Islet precursor cell (in vitro differentiated cells): Measurements from ENCODE around the gene USO1.
"Not testable (repeated sequence)": the region's sequence is repeated elsewhere in the genome, so short reads cannot be mapped to it uniquely, and the experiment has no call there.

Source experiments
- DNase-seq: peaks from one replicate; pipeline ENCODE4 v3.0.0-alpha.2; 2018

The USO1 gene, protein sequence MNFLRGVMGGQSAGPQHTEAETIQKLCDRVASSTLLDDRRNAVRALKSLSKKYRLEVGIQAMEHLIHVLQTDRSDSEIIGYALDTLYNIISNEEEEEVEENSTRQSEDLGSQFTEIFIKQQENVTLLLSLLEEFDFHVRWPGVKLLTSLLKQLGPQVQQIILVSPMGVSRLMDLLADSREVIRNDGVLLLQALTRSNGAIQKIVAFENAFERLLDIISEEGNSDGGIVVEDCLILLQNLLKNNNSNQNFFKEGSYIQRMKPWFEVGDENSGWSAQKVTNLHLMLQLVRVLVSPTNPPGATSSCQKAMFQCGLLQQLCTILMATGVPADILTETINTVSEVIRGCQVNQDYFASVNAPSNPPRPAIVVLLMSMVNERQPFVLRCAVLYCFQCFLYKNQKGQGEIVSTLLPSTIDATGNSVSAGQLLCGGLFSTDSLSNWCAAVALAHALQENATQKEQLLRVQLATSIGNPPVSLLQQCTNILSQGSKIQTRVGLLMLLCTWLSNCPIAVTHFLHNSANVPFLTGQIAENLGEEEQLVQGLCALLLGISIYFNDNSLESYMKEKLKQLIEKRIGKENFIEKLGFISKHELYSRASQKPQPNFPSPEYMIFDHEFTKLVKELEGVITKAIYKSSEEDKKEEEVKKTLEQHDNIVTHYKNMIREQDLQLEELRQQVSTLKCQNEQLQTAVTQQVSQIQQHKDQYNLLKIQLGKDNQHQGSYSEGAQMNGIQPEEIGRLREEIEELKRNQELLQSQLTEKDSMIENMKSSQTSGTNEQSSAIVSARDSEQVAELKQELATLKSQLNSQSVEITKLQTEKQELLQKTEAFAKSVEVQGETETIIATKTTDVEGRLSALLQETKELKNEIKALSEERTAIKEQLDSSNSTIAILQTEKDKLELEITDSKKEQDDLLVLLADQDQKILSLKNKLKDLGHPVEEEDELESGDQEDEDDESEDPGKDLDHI

DNA sequence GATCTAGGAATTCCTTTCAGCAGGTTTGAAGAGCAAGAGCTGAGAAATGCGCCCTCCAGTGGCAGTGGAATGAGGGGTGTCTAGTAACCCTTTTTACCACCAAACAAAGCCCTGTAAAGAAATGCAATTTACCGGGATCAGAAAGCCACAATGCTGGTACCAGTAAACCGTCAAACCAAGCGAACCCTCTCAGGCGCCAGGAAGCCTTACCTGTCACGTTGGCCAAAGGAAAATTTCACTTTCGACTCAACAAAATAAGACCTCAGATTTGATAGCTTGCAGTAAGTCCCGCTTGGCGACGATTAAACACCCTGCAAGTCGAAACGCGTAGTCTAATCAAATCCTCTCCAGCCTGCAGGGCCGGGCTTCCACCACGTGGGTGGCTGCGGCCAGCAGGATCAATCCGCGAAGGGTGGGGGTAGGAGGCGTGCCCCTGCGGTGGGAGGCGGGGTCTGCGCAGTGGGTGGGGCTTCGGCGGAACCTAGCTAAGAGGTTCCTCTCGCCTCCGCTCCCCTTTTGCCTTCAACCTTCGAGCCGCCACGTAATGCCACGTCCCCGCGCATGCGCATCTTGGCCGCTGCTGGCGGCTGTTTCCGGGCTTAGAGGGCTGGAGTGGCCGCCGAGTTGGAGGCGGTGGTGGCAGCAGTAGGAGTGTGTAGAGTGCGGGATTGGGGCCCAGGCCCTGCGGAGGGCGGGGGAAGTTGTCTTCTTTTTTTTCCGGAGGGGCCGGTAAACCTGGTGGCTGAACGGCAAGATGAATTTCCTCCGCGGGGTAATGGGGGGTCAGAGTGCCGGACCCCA lies at the start of gene USO1:
Gene USO1, plus strand, starts transcription at position 512 of the 801 bp plus-strand sequence. Its CDS starts 243 bp downstream, at position 755.
- peak; percentile 100 for DNase-seq

DNA sequence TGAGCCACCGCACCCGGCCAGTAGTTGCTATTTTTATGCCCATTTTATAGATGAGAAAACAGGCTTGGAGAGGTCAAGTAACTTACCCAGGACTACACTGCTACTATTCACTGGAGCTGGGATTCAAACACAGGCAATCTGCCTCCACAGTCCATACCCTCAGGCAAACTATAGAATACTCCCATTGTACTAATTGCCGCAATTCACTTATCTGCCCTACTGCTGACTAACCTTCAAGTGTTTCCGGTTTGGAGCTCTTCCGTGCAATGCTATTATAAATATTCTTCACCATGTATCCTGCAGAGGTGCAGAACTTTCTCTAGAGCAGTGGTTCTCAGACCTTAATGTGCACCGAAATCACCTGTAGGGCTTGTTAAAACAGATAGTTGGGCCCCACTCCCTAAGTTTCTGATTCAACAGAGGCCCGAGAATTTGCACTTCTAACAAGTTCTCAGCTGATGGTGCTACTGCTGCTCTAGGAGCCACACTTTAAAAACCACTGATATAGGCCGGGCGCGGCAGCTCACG lies 49.3 kb upstream of the USO1 start:
- peak; percentile 77 for DNase-seq

DNA sequence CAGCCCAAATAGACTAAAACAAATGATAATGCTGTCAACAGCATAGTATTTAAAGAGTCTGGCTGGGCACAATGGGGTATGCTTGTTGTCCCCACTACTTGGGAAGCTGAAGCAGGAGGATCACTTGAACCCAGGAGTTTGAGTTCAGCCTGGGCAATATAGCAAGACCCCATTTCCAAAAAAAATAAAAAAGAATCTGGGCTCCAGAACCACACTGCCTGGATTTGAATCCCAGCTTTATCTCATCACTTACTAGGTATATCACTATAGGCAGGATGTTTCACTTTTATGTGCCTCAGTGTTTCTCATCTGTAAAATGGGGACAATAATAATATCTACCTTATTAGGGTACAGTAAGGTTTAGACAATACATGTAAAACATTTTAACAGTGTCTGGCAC lies 45.9 kb upstream of the USO1 start:
- no peak for DNase-seq

DNA sequence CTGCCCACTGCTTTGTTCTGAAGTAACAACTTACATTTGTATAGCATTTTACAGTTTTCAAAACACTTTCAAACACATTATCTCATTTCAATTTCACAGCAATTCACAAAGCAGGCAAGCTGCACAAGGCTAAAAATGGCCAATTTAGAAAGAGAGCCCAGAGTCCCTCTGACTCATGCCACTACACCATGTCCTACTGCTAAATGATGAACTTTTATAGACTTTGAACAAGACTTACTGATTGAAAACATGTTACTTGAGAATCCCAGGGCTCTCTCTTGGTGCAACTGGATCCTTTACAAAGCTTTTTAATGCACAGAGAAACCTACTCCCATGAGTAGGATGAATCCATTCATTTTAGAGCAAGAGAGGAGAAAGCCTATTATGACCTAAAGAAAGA lies 45.4 kb upstream of the USO1 start:
- DNase-seq = no peak

DNA sequence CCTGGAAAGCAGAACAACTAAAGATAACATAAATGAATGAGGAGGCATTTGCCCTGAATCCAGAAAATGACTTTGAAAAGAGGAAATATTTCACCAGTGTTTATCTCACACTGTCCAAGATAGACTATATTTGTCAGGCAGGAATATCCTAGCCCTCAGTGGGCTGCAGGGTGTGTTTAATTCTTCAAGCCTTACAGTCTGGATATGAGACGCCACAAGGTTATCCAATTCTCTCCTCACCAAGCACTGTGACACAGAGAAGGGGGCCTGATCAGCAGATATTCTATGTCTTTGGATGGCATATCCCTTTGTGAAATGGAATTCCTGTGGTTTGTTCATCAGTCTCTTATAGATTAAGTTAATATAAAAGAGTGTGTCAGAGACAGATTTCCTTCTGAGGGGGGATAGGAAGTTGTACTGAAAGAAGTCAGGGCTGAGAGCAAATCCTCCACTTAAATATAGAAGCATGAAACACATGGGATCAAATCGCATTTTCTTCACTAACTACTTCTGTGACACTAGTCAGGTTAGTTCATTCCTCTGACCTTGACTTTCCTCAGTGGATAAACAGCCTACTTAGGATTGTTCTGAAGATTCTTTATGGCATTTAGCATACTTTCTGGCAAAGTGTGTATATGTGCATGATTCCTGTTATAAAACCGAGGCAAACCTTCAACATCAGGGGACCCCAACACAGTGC lies 44.4 kb upstream of the USO1 start:
- no peak for DNase-seq

DNA sequence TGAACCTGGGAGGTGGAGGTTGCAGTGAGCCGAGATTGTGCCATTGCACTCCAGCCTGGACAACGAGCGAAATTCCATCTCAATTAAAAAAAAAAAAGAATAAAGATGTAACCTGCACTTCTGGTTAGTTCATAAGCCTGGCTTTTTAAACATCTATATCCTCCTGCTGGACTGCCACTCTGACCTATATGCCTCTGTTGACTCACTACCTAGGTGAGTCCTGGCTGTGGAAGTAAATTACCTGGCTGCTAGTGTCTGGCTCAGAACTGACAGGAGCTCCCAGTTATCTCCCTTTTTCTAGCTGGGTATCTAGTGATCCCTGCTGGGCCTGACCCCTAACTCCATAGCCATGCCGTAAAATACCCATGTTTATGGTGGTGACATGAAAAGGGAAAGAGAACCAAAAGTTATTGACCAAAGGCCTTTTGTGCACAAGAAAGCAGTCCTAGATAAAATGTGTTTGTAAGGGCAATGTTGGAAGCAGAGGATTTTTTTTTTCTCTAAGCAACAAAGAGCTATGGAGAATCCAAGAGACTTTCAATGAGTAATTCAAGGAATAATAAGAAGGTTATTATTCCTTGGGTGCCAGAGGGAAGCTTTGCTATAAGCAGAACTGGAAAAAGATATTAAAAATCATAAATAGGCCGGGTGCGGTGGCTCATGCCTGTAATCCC lies 40.8 kb upstream of the USO1 start:
- DNase-seq = no peak

DNA sequence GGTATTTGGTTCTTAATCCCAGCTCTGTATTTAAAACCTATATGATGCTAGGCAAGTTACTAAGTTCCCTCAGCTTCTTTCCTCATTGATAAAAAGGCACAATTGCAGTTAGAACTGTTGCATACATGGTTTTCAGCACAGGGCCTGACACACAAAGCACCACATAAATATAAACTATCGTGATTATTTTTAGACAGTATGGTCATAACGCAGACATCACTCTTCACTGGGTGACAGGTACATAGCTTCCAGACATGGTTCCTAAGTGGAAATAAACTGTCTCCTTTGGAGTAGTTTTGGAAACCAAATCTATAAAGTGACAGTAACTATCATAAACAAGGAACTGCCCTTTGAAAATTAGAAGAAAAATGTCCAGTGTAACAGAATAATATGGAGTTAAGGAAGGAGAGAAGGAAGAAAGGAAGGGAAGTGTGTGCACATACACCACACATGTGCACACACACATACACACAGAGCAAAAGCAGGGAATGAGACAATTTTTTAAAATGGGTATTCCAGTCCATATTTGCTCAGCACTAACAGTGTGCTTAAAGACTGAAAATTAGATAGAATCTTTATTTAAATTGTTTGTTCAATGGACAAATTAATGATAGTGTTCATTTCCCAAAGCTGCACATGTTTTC lies 38.7 kb upstream of the USO1 start:
- no peak for DNase-seq

DNA sequence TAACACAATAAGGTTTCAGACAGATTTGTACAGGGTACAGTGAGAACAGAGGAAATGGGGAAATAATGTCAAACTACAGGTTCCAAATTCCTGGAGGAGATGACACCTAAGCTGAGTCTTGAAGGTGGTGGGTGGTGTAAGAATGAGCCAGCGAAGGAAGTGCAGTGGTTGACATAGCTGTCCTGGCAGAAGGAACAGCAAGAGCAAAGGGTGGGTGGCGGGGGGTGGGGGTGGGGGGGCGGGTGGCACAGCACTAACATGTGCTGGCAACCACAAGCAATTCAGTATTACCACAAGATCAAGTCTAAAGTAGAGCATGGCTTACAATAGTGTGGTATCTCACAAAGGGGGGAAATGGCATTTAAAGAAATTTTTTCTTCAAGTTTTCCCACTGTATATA lies 38.0 kb upstream of the USO1 start:
- DNase-seq = no peak

DNA sequence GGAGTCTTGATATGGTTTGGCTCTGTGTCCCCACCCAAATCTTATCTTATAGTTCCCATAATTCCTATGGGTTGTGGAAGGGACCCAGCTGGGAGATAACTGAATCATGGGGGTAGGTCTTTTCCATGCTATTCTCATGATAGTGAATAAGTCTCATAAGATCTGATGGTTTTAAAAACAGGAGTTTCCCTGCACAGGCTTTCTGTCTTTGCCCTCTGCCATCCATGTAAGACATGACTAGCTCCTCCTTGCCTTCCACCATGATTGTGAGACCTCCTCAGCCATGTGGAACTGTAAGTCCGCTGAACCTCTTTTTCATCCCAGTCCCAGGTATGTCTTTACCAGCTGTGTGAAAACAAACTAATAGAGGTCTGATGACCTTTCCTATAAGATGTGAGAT lies 37.3 kb upstream of the USO1 start:
- not testable (repeated sequence) for DNase-seq

DNA sequence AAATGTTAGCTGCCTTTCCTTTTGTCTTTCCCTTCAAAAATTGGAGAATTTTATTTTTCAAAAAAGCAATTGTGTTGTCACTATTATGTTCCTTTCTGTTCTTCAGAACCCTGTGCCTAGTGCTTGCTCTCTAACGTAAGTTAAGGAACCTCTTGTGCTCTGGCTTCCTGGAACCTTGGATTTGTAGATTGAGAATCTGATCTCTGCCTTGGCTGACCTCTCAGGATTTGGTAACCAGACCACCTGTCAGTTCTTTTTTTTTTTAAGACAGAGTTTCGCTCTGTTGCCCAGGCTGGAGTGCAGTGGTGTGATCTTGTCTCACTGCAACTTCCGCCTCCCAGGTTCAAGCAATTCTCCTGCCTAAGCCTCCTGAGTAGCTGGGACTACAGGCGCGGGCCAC lies 32.3 kb upstream of the USO1 start:
- not testable (repeated sequence) for DNase-seq

DNA sequence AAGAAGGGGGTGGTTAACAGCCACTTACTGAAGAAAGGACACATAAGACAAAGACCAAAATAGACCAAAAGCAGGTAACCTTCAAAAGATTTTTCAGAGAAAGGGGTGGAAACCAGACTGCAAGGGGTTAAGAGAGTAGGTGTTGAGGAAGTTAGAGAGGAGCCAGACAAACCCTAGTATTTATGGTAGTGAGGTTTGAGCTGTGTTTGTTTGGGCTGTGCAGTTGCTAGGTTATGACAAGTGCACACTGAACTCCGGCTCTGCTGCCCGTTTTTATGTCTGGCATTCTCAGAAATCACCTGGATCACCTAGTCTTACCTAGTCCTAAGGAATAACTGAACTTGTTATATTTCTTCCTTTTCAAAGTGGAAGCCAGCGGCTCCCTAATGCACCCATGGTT lies 28.3 kb upstream of the USO1 start:
- DNase-seq = no peak

DNA sequence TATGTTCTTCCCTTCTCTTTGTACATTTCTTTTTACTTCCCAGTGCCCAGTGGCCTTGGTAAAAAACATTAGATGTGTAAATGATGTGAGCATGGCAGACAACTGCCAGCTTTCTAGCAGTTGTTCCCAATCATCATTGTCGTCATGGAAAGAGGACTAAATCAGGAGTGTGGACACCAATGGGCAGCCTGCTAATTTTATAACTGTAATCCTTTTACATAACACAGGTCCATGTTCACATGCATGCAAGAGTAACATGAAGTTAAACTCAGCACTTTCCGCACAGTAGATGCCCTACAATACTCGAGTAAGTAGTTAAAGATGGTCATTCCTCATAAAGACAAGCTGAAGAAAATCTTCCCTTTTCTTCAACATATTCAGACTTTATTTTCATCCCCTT lies 27.8 kb upstream of the USO1 start:
- no peak for DNase-seq

DNA sequence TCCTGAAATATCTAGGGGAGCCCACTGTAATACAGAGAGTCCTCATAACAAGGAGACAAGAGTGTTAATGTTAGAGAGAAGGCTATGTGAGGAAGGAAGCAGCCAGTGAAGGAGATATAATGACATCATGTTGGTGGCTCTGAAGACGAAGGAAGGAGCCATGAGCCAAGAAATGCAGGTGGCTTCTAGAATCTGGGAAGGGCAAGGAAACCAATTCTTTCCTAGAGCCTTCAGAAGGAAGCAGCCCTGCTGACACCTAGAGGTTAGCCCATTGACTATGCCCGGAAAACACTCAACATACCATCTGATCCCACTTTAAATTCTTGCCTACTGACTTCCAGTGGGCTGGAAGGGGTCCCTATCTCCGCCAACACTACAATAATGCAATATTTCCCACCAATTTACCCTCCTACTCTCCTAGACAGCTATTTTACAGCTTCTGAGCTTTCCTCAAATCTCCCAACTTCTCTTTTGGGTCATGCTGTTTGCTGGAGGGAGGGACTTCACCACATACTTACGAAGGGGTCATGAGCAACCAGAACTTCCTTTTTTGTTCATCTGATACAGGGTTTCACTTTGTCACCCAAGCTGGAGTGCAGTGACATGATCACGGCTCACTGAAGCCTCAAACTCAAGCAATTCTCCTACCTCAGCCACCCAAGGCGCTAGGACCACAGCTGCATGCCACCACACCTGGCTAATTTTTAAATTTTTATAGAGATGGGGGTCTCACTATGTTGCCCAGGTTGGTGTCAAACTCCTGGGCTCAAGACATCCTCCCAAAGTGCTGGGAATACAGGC lies 26.0 kb upstream of the USO1 start:
- DNase-seq = no peak

DNA sequence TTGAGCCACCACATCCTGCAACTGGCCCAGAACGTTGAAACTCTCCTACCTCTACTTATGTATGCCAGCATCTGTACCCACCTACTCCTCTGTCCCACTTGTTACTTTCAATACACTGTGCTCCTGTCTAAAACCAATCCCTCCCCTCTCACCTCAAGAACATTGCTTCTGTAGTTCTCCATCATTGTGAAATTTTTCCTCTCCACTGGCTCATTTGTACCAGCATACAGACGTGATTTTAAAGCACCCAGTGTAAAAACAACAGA lies 25.5 kb upstream of the USO1 start:
- DNase-seq = no peak

DNA sequence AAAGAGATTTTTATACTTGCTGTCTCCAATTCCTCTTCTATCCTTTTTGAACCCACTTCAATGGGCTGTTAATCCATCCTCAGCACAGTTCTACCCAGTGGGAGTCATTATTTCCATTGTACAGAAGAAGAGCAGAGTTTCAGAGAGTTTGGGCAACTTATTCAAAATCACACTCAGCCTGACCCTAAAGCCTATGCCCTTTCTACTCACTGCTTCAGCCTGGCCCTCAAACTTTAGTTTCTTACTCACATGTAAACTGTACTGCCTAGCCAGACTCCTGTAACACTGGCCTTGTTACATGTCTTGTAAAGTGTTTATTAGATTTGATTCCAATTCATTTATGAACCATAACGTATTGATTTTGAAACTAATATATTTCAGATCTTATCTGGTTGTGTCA lies 25.1 kb upstream of the USO1 start:
- DNase-seq = no peak

DNA sequence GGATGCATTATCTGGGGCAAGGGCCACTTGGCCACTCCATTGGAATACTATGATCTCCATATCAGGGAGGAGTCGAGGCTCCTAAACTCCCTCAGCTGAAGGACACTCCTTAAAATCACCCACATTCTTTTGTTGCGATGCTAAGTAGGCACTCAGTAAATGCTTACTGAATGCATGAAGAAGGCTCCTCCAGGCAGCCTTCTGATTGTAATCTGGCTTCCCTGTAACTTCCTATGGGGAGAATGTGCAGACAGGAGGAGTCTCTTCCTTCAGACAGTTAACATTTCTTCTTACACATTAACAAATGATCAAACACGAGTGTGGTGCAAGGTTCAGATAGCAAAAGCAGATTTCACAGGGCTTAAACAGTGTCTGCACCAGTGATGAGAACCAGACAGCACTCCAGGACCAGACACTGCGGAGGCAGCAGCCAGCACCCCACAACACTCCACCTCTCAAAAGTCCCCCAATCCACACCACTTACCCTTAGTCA lies 21.4 kb upstream of the USO1 start:
- peak; percentile 65 for DNase-seq

DNA sequence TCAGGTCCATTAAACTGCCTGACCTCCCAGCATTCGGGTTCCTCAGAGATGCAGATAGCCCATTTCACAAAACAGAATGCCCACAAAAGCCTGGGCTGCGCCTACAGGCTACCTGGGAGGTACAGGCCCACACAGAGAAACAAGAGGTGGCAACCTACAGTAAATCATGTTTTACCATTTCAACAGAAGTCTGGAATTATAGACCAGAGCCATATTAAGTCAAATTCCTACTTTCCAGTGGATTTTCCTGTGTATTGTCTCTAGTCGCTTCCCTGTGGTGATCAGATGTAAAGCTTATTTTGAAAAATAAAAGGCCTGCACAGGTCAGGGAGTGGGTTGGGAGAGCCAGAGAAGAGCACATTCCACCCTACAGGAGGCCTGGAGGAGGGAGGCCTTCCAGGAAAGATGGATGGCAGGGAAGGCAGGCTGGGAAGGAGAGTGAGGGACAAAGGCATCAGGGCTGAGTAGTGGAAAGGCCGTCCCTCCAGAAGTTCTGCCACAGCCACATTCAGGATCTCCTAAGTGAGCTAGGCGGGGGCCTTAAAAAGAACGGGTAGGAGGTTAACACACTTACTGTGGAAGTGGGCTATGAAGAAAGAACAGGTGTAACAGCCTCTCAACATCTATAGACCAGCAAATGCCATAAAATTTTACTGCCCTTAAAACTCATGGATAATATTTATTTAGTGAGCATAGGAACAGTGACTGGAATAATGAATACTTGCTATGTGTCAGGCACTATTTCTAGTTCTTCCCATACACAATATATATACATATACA lies 19.0 kb upstream of the USO1 start:
- DNase-seq = peak; percentile 71

DNA sequence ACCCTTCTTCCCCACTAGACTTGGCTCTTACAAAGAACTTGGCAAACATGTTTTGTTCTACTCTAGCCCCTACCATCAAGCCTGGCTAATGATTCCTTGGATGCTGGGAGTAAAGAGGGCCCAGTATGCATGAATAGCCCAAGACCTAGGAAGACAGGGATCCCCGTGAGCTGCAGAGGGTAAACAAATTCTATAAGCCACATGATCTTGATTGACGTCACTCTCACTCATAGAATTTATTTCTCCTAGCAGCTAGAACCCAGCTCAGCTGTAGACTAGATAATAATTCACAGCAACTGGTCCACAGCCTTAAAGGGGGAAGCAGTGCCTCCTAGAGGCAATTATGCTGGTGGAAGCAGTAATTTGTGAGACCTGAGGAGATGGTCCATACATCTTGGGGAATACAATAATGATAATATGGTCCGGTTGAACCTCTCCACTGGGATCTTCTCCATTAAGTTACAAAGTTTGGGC lies 16.1 kb upstream of the USO1 start:
- DNase-seq = no peak

DNA sequence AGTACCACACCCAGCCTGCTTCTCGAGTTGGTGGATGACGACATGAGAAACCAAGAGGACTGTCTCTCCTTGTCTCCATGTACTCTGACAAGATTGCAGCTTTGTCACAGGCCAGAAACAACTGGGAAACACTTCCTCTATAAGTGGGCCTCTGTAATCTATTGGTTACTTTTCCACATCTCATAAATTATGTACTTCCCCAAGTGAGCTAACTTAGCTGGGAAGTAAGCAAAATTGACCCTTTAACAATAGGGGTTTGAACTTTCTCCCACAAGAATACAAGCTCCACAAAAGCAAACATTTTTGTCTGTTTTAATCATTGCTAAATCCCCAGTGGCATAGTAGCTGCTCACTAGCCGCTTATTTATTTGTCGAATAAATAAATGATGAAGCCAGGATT lies 14.1 kb upstream of the USO1 start:
- no peak for DNase-seq
